Liver (tissue), 9 donors: ENCODE results near the gene SERHL2. TPM values are rescaled to one million over a fixed set of nuclear protein-coding genes. Genes with fewer than 3 reads are reported as not detected.
A peak's percentile ranks its signal among the peaks of the same experiment; 100 is the strongest.

Experiments used
- DNase-seq: peaks from one replicate; pipeline ENCODE4 v3.0.0-alpha.2; 2017; ENCODE audit warnings: low spot score
- H3K27ac ChIP-seq, 2 donors: one replicate each; pipeline ENCODE4 v1.7.0; 2013; ENCODE audit warnings: inconsistent platforms in 2 of 2, low read length in 2 of 2, control low read depth in 1 of 2, low read depth in 1 of 2, mild to moderate bottlenecking in 1 of 2
- H3K27me3 ChIP-seq, 4 donors: one replicate each; pipeline versions ENCODE4 v1.6.1 to v1.7.0; 2013; ENCODE audit warnings: low read length in 3 of 4, inconsistent platforms in 1 of 4, mild to moderate bottlenecking in 1 of 4, moderate library complexity in 1 of 4; ENCODE audit not compliant: control insufficient read depth in 4 of 4, insufficient read depth in 4 of 4
- H3K36me3 ChIP-seq, 4 donors: one replicate each; pipeline versions ENCODE4 v1.6.1 to v1.7.0; 2013; ENCODE audit warnings: low read length in 3 of 4, mild to moderate bottlenecking in 3 of 4, low read depth in 1 of 4, moderate library complexity in 1 of 4; ENCODE audit not compliant: control insufficient read depth in 4 of 4, insufficient read depth in 3 of 4
- H3K4me1 ChIP-seq, 4 donors: one replicate each; pipeline versions ENCODE4 v1.6.1 to v1.7.0; 2013; ENCODE audit warnings: low read length in 3 of 4, mild to moderate bottlenecking in 3 of 4, moderate library complexity in 1 of 4; ENCODE audit not compliant: control insufficient read depth in 4 of 4, insufficient read depth in 4 of 4
- H3K4me3 ChIP-seq, 3 donors: one replicate each; pipeline versions ENCODE4 v1.6.1 to v1.7.0; 2013; ENCODE audit warnings: low read length in 3 of 3, control low read depth in 1 of 3, low read depth in 1 of 3, mild to moderate bottlenecking in 1 of 3
- H3K9ac ChIP-seq, 2 donors: one replicate each; pipeline ENCODE4 v1.7.0; 2013; ENCODE audit warnings: low read length in 2 of 2, mild to moderate bottlenecking in 2 of 2, moderate library complexity in 2 of 2, control low read depth in 1 of 2, low read depth in 1 of 2
- H3K9me3 ChIP-seq, 4 donors: one replicate each; pipeline versions ENCODE4 v1.6.1 to v1.7.0; 2013; ENCODE audit warnings: low read length in 3 of 4; ENCODE audit not compliant: control insufficient read depth in 4 of 4
- FOXA1 ChIP-seq: IDR thresholded peaks from 2 replicates; pipeline ENCODE4 v1.6.1; 2016; ENCODE audit warnings: antibody characterized with exemption
- FOXA2 ChIP-seq: IDR thresholded peaks from 2 replicates; pipeline ENCODE4 v1.6.1; 2016; ENCODE audit warnings: antibody characterized with exemption
- GABPA ChIP-seq, 2 donors: IDR thresholded peaks in 1 of 2; conservative IDR thresholded peaks in 1 of 2; 2 replicates each; pipeline ENCODE4 v1.6.1; 2016; ENCODE audit warnings: antibody characterized with exemption in 2 of 2, mild to moderate bottlenecking in 1 of 2, moderate library complexity in 1 of 2
- JUND ChIP-seq, 2 donors: IDR thresholded peaks; 2 replicates each; pipeline ENCODE4 v1.6.1; 2016; ENCODE audit warnings: antibody characterized with exemption in 2 of 2
- NR2F2 ChIP-seq: IDR thresholded peaks from 2 replicates; pipeline ENCODE4 v1.6.1; 2016; ENCODE audit warnings: antibody characterized with exemption
- RAD21 ChIP-seq, 2 donors: IDR thresholded peaks; 2 replicates each; pipeline ENCODE4 v1.6.1; 2016; ENCODE audit warnings: antibody characterized with exemption in 2 of 2, mild to moderate bottlenecking in 2 of 2
- RXRA ChIP-seq, 2 donors: IDR thresholded peaks; 2 replicates each; pipeline ENCODE4 v1.6.1; 2017 to 2018; ENCODE audit warnings: antibody characterized with exemption in 2 of 2, mild to moderate bottlenecking in 1 of 2
- TAF1 ChIP-seq: conservative IDR thresholded peaks from 2 replicates; pipeline ENCODE4 v1.6.1; 2016; ENCODE audit warnings: antibody characterized with exemption, mild to moderate bottlenecking
- WGBS: extraction: QIAGEN DNeasy Blood & Tissue Kit; methylation state at CpG from one replicate; pipeline ENCODE4 v1.1.7; 2013; 5-methylcytosine and 5-hydroxymethylcytosine counted together
- polyA plus RNA-seq, 2 donors: library from polyadenylated mRNA; stranded (reverse) in 1 of 2; unstranded in 1 of 2; fragments of 200-250 nt in 1 of 2; fragments of >200 nt in 1 of 2; fragmentation: Nextera tagmentation in 1 of 2; extraction: Ambion mirVana in 1 of 2; gene quantifications; one replicate each; pipeline versions ENCODE4 v1.2.1 to v1.2.3, GENCODE V29; 2013 to 2015
- total RNA-seq, 2 donors: library from RNA; depleted of rRNA; stranded (reverse); fragments of >200 nt; gene quantifications; one replicate each; pipeline ENCODE4 v1.2.3, GENCODE V29; 2014
- TF ChIP-seq, protein P1 (sequence below): IDR thresholded peaks from 2 replicates; pipeline ENCODE4 v1.6.1; 2016; ENCODE audit warnings: antibody characterized with exemption, mild to moderate bottlenecking
- TF ChIP-seq, protein P2 (sequence below): IDR thresholded peaks from 2 replicates; pipeline ENCODE4 v1.6.1; 2016; ENCODE audit warnings: antibody characterized with exemption
- TF ChIP-seq, protein P3 (sequence below): IDR thresholded peaks from 2 replicates; pipeline ENCODE4 v1.6.1; 2016; ENCODE audit warnings: antibody characterized with exemption
- TF ChIP-seq, protein P4 (sequence below): fragments of 150-350 bp; IDR thresholded peaks from 2 replicates; pipeline ENCODE4 v1.5.1; 2017; ENCODE audit warnings: improper control_type of control experiment, low read depth, low read length; ENCODE audit not compliant: missing input control
- donor health status: healthy.
- donor health status: healthy.
- donor health status: healthy.
- donor health status: healthy.
- donor health status: healthy.

The SERHL2 gene
- total and polyA plus RNA-seq, 4 donors: 0.51 to 1.6 (median 0.69) TPM

DNA sequence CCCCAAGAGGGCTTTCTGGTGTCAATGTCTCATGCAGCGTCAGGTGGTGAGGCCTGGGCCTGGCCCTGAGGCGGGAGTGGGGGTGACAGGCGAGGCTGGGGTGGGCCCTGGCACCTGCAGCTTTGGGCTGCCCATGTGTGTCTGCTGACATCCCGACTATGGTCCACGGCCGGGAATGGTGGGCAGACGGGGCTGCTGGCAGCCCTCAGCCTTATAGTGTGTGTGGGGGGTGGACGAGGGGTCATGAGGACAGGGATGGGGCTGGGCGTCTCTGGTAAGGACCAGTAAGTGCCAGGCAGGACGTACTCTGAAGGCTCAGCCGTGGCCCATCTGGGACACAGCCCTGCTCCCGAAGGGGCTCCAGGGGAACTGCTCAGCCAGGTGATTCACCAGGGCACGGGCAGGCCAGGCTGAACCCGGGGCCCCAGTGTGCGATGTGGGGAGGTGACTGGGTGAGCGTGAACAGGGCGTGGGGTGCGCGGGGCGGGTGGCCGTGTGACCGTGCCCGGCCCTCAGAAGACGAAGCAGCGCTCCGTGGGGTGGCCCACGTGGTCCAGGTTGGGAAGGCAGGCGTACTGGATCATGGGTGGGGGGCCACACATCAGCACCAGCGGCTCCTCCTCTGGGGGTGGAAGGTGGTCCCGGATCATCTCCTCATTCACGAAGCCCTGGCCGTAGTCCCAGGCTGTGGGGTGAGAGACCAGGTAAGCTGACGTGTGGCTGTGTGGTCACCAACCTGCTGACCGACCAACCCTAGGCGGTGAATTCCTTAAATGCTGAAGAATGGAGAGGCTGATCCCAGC lies 65.7 kb downstream of the SERHL2 start (continued):
- TF ChIP-seq FOXA2 (no peak), GABPA (IDR thresholded peaks at IDR 0.05 in 1 of 2, conservative IDR thresholded peaks at IDR 0.05 in 1 of 2) (no peak)
- TF ChIP-seq, protein P1, sequence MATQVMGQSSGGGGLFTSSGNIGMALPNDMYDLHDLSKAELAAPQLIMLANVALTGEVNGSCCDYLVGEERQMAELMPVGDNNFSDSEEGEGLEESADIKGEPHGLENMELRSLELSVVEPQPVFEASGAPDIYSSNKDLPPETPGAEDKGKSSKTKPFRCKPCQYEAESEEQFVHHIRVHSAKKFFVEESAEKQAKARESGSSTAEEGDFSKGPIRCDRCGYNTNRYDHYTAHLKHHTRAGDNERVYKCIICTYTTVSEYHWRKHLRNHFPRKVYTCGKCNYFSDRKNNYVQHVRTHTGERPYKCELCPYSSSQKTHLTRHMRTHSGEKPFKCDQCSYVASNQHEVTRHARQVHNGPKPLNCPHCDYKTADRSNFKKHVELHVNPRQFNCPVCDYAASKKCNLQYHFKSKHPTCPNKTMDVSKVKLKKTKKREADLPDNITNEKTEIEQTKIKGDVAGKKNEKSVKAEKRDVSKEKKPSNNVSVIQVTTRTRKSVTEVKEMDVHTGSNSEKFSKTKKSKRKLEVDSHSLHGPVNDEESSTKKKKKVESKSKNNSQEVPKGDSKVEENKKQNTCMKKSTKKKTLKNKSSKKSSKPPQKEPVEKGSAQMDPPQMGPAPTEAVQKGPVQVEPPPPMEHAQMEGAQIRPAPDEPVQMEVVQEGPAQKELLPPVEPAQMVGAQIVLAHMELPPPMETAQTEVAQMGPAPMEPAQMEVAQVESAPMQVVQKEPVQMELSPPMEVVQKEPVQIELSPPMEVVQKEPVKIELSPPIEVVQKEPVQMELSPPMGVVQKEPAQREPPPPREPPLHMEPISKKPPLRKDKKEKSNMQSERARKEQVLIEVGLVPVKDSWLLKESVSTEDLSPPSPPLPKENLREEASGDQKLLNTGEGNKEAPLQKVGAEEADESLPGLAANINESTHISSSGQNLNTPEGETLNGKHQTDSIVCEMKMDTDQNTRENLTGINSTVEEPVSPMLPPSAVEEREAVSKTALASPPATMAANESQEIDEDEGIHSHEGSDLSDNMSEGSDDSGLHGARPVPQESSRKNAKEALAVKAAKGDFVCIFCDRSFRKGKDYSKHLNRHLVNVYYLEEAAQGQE: no peak

DNA sequence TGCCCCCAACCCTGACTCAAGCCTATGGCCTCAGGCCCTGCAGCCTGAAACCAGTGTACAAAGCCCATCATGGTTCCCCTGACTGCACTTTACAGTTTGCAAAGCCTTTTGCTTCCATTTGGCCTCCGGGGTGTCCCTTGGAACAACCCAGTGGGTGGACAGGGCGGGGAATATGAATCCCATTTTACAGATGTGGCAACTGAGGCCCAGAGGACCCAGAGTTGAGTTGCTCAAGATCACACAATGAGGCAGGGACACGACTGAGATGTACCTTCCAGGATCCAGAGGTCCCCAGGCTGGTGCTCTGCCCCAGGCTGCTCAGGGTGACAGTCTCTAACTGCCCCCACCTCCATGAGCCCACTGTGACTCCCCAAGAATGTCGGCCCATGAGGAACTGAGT lies 66.3 kb downstream of the SERHL2 start:
- no peak overlapping the region for H3K4me3 ChIP-seq
- DNase-seq: no peak
- no peak overlapping the region for H3K27ac ChIP-seq
- no peaks in the 10 kb centered on the region for H3K9me3 ChIP-seq
- no peak for TF ChIP-seq TAF1
- TF ChIP-seq FOXA1: no peak
- no peak for TF ChIP-seq JUND (IDR thresholded peaks at IDR 0.05)
- no peak for TF ChIP-seq NR2F2
- TF ChIP-seq, protein P2, sequence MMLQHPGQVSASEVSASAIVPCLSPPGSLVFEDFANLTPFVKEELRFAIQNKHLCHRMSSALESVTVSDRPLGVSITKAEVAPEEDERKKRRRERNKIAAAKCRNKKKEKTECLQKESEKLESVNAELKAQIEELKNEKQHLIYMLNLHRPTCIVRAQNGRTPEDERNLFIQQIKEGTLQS: no peak
- 96% methylated on average over 4 of the region's 4 CpGs for WGBS
- no peaks in the 10 kb centered on the region for H3K27me3 ChIP-seq
- H3K4me1 ChIP-seq: peaks cover 6 to 33% (median 18%) of the 10 kb centered on the region in 4 donors
- peaks cover 2 to 27% (median 5%) of the 10 kb centered on the region in 4 donors for H3K36me3 ChIP-seq
- no peak overlapping the region for H3K9ac ChIP-seq

DNA sequence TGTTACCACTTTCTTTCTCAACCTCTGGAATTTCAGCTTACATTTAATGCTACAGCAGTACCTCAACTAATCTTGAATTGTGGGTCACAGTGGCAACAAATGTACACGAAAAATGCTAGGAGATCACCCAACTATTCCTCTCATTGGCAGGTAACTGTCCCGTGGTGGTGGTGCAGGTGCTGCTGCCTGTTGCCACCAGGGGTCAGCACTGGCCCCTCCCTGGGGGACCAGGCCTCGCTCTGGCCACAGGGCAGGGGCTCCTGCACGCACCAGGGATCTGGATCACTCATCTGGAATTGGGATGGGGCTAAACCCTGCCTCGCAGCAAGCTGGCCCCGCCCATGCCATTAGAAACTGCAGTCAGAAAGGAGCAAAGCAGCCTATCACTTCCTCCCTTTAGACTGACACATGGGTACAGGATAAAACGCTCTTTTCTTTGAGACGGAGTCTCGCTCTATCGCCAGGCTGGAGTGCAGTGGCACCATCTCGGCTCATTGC lies 67.8 kb downstream of the SERHL2 start:
- H3K9me3 ChIP-seq: no peaks in the 10 kb centered on the region
- peaks cover 6 to 29% (median 18%) of the 10 kb centered on the region in 4 donors for H3K4me1 ChIP-seq
- peaks cover 6 to 36% (median 9%) of the 10 kb centered on the region in 4 donors for H3K36me3 ChIP-seq
- 49% methylated on average over 11 of the region's 11 CpGs for WGBS
- no peak overlapping the region for H3K27ac ChIP-seq
- no peak overlapping the region for H3K9ac ChIP-seq
- TF ChIP-seq, protein P3, sequence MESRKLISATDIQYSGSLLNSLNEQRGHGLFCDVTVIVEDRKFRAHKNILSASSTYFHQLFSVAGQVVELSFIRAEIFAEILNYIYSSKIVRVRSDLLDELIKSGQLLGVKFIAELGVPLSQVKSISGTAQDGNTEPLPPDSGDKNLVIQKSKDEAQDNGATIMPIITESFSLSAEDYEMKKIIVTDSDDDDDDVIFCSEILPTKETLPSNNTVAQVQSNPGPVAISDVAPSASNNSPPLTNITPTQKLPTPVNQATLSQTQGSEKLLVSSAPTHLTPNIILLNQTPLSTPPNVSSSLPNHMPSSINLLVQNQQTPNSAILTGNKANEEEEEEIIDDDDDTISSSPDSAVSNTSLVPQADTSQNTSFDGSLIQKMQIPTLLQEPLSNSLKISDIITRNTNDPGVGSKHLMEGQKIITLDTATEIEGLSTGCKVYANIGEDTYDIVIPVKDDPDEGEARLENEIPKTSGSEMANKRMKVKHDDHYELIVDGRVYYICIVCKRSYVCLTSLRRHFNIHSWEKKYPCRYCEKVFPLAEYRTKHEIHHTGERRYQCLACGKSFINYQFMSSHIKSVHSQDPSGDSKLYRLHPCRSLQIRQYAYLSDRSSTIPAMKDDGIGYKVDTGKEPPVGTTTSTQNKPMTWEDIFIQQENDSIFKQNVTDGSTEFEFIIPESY: no peak
- TF ChIP-seq, protein P1: no peak
- TF ChIP-seq RXRA (IDR thresholded peaks at IDR 0.05) (no peak), RAD21 (IDR thresholded peaks at IDR 0.05) (peak; percentile 83 to 92)
- TF ChIP-seq, protein P4, sequence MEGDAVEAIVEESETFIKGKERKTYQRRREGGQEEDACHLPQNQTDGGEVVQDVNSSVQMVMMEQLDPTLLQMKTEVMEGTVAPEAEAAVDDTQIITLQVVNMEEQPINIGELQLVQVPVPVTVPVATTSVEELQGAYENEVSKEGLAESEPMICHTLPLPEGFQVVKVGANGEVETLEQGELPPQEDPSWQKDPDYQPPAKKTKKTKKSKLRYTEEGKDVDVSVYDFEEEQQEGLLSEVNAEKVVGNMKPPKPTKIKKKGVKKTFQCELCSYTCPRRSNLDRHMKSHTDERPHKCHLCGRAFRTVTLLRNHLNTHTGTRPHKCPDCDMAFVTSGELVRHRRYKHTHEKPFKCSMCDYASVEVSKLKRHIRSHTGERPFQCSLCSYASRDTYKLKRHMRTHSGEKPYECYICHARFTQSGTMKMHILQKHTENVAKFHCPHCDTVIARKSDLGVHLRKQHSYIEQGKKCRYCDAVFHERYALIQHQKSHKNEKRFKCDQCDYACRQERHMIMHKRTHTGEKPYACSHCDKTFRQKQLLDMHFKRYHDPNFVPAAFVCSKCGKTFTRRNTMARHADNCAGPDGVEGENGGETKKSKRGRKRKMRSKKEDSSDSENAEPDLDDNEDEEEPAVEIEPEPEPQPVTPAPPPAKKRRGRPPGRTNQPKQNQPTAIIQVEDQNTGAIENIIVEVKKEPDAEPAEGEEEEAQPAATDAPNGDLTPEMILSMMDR: peak; percentile 87
- TF ChIP-seq, protein P2: no peak
- no peaks in the 10 kb centered on the region for H3K27me3 ChIP-seq
- DNase-seq: peak; percentile 79
- no peak overlapping the region for H3K4me3 ChIP-seq
